ENCODE data around the gene ANKMY1.
A peak's percentile ranks its signal among the peaks of the same experiment; 100 is the strongest.

The ANKMY1 gene

GRCh38 chr2:240593703-240594451 is 36.1 kb upstream of the ANKMY1 start:
- no peak for DNase-seq

DNA sequence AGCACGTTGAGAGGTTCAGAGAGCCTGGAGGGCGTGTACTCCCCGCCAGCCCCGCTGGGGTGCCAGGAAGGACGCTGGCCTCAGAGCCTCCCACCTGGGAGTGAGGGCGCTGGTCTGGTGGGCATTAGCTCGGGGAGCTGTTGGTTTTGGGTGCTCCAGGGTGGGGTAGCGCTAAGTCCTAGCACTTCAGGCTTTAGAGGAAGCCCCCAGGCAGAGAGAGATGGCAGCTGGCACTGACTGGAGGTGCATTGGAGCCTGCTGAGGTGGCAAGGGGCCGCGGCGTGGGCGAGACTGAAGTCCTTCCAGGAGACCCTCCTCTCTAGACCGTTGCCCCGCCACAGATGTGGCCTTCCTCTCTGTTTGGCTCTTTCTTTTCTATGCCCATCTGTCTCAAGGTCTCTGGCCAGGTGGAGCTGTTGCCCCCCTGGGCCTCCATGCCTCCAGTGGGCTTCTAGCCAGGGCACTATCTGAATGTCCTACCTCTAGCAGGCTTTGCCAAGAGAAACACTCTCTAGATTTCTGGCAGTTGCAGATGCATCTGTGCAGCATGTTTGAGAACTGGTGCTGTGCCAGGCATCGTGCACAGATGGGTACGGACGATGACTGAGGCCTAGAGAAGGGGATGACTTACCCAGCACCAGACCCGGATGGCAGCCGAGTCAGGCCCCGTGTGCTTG is 35.4 kb upstream of the ANKMY1 start:
- peak; percentile 30 for DNase-seq

- DNase-seq = no peak
Observed at GRCh38 chr2:240591784-240592183, 34.0 kb upstream of the ANKMY1 start.

DNA sequence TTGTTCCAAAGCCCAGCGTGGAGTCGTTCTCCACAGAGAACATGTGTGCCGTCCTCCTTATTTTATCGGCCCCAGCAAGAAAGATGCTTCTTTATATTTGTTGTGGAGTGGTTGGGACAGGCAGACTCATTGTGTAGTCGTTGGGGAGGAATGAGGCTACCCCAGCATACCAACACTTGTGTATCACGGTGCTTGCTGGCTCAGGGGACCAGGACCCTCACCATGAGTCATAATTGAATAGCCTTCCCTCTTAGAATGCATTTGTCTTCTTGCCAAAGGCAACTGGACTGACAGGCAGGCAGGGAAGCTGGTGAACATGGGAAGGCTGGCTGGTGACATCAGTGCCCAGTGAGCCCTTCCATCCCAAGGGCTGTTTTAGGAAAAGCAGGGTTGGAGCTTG is 33.4 kb upstream of the ANKMY1 start:
- no peak for DNase-seq

DNA sequence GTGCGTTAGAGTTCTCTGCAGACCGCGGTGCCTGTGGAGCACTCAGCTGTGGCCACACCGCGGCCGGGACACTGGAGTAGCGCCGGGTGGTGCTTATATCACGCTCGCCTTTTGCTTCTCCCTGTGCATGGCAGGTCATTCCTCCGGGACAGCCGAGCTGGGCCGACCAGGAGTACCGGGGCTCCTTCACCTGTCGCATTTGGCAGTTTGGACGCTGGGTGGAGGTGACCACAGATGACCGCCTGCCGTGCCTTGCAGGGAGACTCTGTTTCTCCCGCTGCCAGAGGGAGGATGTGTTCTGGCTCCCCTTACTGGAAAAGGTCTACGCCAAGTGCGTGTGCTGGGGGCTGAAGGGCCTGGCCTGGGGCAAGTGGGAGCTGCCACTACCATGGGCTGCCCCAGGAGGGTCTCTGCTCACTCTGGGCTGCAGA is 32.9 kb upstream of the ANKMY1 start:
- no peak for DNase-seq

GRCh38 chr2:240589850-240590525 is 32.2 kb upstream of the ANKMY1 start:
- DNase-seq = no peak

DNA sequence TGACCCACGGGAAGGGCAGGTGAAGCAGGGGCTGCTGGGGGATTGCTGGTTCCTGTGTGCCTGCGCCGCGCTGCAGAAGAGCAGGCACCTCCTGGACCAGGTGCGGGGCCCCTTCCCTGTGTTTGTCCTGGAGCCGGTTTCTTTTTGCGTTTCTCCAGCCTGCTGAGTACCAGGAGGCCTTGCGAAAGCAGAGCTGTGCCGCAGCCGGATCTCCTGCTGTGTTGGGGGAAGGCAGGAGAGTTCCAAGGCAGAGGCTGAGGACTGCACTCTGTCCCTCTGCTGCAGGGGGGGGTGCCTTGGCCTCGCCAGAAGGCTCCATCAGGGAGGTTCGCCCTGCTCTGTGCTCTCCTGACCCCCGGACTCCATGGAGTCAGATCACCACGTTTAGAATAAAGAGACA is 31.6 kb upstream of the ANKMY1 start:
- DNase-seq = no peak

DNA sequence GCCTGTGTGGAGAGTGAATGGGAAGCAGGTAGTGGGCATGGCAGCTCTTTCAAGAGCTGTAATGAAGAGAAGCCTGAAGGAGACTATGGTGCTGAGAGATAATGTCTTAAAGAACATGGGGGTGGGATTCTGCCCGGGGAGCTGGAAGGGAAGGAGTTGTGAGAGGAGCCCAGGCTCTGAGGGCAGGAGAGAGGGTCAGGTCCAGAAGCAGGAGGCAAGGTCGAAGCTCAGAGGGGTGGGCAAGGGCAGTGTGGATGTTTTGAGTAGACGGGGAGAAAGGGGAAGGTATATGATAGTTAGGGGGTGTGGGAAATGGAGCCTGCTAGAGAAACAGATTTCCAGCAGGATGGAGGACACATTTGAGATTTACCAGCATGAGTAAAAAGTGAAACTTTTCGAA is 30.9 kb upstream of the ANKMY1 start:
- DNase-seq = no peak

DNA sequence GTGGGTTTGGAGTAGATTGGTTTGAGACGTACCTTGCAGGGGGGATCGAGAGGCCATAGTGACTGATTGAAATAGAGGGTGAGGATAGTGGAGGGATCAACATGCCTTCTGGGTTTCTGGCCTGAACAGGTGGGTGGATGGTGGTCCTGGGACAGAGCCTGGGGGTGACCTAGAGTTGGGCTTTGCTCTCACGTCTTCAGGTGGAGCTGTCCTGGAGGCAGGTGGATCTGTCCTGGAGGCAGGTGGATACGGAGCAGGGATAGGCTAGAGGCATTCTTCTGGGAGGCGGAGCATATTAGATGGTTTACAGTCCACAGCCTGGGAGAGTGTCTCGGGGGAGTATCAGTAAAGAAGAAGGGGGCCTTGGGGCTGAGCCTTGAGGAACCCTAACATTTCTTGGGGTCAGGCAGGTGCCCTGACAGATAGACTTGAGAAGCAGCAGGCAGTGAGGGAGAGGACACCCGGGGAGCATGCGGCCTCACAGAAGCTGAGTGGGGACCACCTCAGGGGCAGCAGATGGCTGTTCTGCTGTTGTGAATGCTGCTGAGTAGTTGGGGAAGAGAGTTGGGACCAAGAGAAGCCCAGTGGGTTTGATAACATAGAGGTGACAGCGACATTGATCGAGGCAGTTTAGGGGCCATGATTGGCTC is 30.3 kb upstream of the ANKMY1 start:
- DNase-seq = no peak

GRCh38 chr2:240586919-240587800 is 29.4 kb upstream of the ANKMY1 start:
- peak; percentile 48 for DNase-seq

DNA sequence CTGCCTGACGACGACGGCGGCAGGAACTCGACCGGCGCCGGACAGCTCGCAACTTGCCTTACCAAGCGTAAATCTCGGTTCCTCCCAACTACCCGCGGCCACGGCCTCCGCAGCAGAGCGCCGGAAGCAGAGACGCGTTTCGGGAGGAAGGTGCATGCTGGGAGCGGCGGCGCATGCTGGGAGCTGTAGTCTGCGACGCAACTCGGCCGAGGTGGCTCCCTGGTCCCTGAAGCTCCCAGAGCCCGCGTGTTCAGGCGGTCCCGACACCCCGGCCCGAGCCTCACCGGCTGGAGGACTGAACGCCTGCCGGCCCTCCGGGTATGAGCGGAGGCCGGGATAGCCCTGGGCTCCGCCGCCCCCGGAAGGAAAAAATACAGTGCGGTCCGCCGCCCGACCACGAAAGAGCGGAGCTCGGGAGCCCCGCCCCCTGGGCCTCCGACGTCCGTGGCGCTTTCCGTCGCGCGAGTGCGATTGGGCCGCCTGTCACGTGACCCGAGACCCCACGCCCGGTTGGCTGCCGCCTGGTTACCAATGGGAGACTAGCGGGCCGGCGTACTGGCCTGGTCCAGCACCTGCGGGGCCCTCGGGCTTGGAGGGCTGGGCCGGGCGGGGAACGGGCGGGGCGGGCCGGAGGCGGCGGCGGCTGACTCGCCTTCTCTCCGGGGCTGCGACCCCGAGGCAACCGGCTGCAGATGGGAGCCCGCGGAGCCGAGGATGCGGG is 28.6 kb upstream of the ANKMY1 start, which contains the start of gene CAPN10:
Gene CAPN10, plus strand, starts transcription at position 537 of the 721 bp plus-strand sequence. Its CDS starts 178 bp downstream, at position 715.
- DNase-seq = peak; percentile 90

- no peak for DNase-seq
Observed at GRCh38 chr2:240585681-240586197, 28.0 kb upstream of the ANKMY1 start.

DNA sequence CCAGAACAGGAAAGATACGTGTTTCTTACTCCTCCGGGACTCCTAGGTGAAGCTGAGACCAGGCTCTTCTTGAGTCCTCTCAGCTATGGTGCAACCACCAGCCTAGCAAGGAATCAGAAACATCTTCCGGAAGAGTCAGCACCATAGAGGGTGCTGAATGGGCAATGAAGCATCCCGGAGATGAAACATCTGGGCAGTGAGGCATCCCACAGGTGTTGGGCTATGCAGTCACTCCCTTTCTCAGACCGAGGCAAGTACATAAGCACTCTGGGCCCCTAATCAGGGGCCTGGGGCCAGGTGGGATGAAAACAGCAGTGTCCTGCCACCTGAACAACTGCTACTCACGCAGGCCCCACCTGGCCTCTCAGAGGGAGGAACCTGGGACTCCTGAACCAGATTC is 27.3 kb upstream of the ANKMY1 start:
- DNase-seq = no peak

GRCh38 chr2:240584486-240585031 is 26.8 kb upstream of the ANKMY1 start:
- no peak for DNase-seq

- no peak for DNase-seq
Observed at GRCh38 chr2:240583774-240584173, 26.0 kb upstream of the ANKMY1 start.

- no peak for DNase-seq
Observed at GRCh38 chr2:240582781-240583180, 25.0 kb upstream of the ANKMY1 start.

DNA sequence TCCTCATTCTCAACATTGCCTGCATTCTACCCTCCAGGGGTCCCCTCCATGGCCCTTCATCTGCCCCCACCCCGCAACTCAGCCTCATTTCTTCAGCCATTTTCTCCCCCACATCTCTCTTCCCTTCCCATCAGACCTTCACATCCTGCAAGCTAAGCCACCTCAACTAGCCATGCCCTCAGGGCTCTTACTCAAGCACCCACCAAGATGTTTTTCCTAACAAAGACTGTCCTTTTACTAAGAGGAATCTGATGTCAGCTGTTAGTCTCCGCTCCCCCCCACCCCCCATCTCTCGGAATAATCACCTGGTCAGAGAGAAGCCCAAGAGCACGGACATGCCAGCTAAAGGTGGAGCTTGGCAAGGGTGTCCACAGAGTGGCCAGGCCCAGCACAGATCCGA is 24.0 kb upstream of the ANKMY1 start:
- no peak for DNase-seq

DNA sequence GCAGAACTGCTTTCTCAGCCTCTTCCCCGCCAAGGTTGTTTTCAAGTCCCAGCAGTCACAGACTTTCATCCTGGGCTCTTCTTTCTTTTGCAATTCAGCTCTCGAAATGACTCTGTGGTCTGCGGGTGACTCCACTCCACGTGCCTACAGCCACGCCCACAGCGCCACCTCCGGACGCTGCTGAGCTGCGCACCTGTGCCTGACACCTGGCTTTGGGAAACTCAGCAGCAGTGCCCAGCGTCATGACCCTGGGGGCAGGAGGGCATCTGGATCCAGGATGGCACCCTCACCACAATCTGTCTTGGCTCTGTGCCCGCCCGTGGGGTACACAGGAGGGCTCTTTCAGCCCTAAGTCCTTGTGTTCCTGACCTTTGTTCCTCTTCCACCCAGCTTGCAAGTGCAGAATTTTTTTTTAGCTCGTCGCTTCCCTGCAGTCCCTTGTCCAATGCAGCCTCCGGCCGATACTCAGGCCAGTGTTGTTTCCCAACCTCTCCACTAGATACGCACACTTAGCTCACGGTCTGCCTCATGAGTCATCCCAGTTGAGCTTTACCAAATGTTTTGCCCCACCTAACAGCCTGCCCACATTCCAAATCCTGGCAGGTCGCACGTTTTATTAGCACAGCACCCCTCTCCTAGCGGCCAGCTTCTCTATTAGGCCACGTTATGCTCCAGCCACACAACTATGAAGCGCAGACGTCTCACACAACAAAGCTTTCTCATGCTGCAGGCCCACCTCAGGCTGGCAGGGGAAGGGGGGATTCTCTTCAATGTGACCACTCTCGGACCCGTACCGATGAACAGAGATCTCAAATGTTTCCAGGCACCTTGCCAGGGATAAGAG is 22.2 kb upstream of the ANKMY1 start:
- DNase-seq = no peak

- no peak for DNase-seq
Observed at GRCh38 chr2:240579071-240579762, 21.4 kb upstream of the ANKMY1 start.
